HepG2 (cell line): ENCODE data around the gene GALNTL6. TPM values are rescaled to one million over a fixed set of nuclear protein-coding genes. Genes with fewer than 3 reads are reported as not detected.

Experiments
- ATAC-seq: fragments of 200-7000 bp; cut with Tn5 transposase; 3 replicates; pipeline ENCODE4 v1.9.1; 2020; ENCODE audit warnings: mild to moderate bottlenecking, moderate library complexity
- BruUV-seq: library from RNA; stranded (reverse); fragments of 400-500 nt; replicated peaks from 2 replicates; lab custom pipeline; 2021; lab: Mats Ljungman, UMichigan
- CTCF ChIA-PET: fragments of 300-600 bp; formaldehyde crosslinking; extraction: SDS; loops from one replicate; lab custom pipeline; 2021; ENCODE audit warnings: low total read pairs, inconsistent platforms, low intra/inter-chr PET ratio; lab: Yijun Ruan, JAX
- POLR2A ChIA-PET: fragments of 350-600 bp; sonication (Branson Sonifier 250); formaldehyde crosslinking; loops from one replicate; lab custom pipeline; 2020; ENCODE audit warnings: antibody characterized with exemption, inconsistent platforms; lab: Yijun Ruan, JAX
- DNase-seq: peaks from one replicate; pipeline ENCODE4 v3.0.0-alpha.2; 2015; ENCODE audit warnings: low spot score
- FAIRE-seq: peaks from 3 replicates; lab custom pipeline; 2011; peaks lifted over from hg19 to GRCh38; lab: Jason Lieb, UNC
- H2AFZ ChIP-seq: one replicate; pipeline ENCODE4 v1.6.1; 2011; ENCODE audit warnings: low read length, inconsistent platforms
- H3K27ac ChIP-seq: fragments of 300-600 bp; 3 replicates; pipeline ENCODE4 v1.8.0; 2011; ENCODE audit warnings: mixed run types, mild to moderate bottlenecking, mixed read lengths, low read length, inconsistent platforms; ENCODE audit not compliant: insufficient read depth; ENCODE audit errors: extremely low read length
- H3K27me3 ChIP-seq, 2 experiments: fragments of 200-600 bp in 1 of 2; 2 replicates in 1 of 2; 3 replicates in 1 of 2; pipeline versions ENCODE4 v1.6.0 to v1.8.0; 2011; ENCODE audit warnings: low read length in 2 of 2, mild to moderate bottlenecking in 2 of 2, moderate library complexity in 2 of 2, inconsistent platforms in 1 of 2; ENCODE audit not compliant: insufficient read depth in 2 of 2, control insufficient read depth in 1 of 2
- H3K36me3 ChIP-seq, 2 experiments: fragments of 200-600 bp in 1 of 2; replicated peaks in 1 of 2; 2 replicates in 1 of 2; 3 replicates in 1 of 2; pipeline versions ENCODE4 v1.5.1 to v1.8.0; 2011; ENCODE audit warnings: low read length in 2 of 2, inconsistent platforms in 1 of 2; ENCODE audit not compliant: insufficient read depth in 2 of 2, control insufficient read depth in 1 of 2
- H3K4me1 ChIP-seq: 2 replicates; pipeline ENCODE4 v1.5.1; 2012; ENCODE audit warnings: low read length, inconsistent platforms; ENCODE audit not compliant: insufficient read depth
- H3K4me2 ChIP-seq: 2 replicates; pipeline ENCODE4 v1.6.0; 2011; ENCODE audit warnings: low read depth, low read length, inconsistent platforms
- H3K4me3 ChIP-seq, 3 experiments: fragments of 200-600 bp in 1 of 3; sonication (generic), shearing (Covaris generic) in 1 of 3; replicated peaks in 1 of 3; 2 replicates each; pipeline ENCODE4 v1.5.1; 2011 to 2016; ENCODE audit warnings: low read length in 3 of 3, inconsistent platforms in 2 of 3, low read depth in 2 of 3, mild to moderate bottlenecking in 2 of 3, control low read depth in 1 of 3, mixed read lengths in 1 of 3; ENCODE audit not compliant: insufficient read depth in 1 of 3
- H3K79me2 ChIP-seq: one replicate; pipeline ENCODE4 v1.6.1; 2011; ENCODE audit warnings: low read length, inconsistent platforms; ENCODE audit not compliant: insufficient read depth
- H3K9ac ChIP-seq: 2 replicates; pipeline ENCODE4 v1.6.0; 2011; ENCODE audit warnings: mild to moderate bottlenecking, low read depth, low read length, inconsistent platforms; ENCODE audit not compliant: insufficient read depth
- H3K9me3 ChIP-seq: 2 replicates; pipeline ENCODE4 v1.5.1; 2012; ENCODE audit warnings: mild to moderate bottlenecking, low read length
- H4K20me1 ChIP-seq: 2 replicates; pipeline ENCODE4 v1.6.0; 2011; ENCODE audit warnings: inconsistent platforms, mild to moderate bottlenecking, low read length, moderate library complexity; ENCODE audit not compliant: insufficient read depth
- CEBPB ChIP-seq: IDR thresholded peaks from 2 replicates; pipeline ENCODE4 v1.6.1; 2011; ENCODE audit warnings: low read depth, low read length, improper control_type of control experiment, borderline replicate concordance
- CEBPG ChIP-seq: IDR thresholded peaks from 2 replicates; pipeline ENCODE4 v1.6.1; 2016
- POLR2A ChIP-seq, 2 experiments: IDR thresholded peaks; 2 replicates each; pipeline ENCODE4 v1.6.1; 2011; ENCODE audit warnings: low read depth in 2 of 2, low read length in 2 of 2, mild to moderate bottlenecking in 1 of 2, moderate library complexity in 1 of 2; ENCODE audit not compliant: insufficient read depth in 1 of 2
- RFX3 ChIP-seq: IDR thresholded peaks from 2 replicates; pipeline ENCODE4 v1.6.1; 2016; ENCODE audit warnings: missing biosample characterization, missing genetic modification reagents
- ZNF331 ChIP-seq: sonication (generic); formaldehyde crosslinking; IDR thresholded peaks from 2 replicates; pipeline ENCODE4 v1.4.0; 2020; ENCODE audit warnings: missing genetic modification reagents
- ZNF496 ChIP-seq: sonication (generic); formaldehyde crosslinking; IDR thresholded peaks from 2 replicates; pipeline ENCODE4 v1.8.1; 2023; ENCODE audit warnings: mild to moderate bottlenecking, moderate library complexity, missing genetic modification reagents; ENCODE audit not compliant: insufficient replicate concordance
- ZNF564 ChIP-seq: sonication (generic); formaldehyde crosslinking; IDR thresholded peaks from 2 replicates; pipeline ENCODE4 v1.8.1; 2023; ENCODE audit warnings: mild to moderate bottlenecking, missing genetic modification reagents
- WGBS: methylation state at CpG from one replicate; pipeline ENCODE4 v1.1.6; 2017; ENCODE audit warnings: low lambda C conversion rate; 5-methylcytosine and 5-hydroxymethylcytosine counted together
- in situ Hi-C: cut with HindIII; loops from 2 replicates; pipeline ENCODE4 v1.10.0; 2017; ENCODE audit warnings: low pct_unique_long_range_greater_than_20kb; ENCODE audit not compliant: extremely low pct_ligation_motif_present
- intact Hi-C: fragments of 100-400 bp; cut with micrococcal nuclease; formaldehyde crosslinking; loops from one replicate; pipeline ENCODE4 v1.10.0; 2022; ENCODE audit not compliant: unreplicated experiment
- polyA plus RNA-seq, 8 experiments: library from polyadenylated mRNA; depleted of rRNA in 3 of 8; stranded (reverse) in 7 of 8; unstranded in 1 of 8; fragments of >200 nt; fragmentation: Illumina TruSeq in 4 of 8; extraction: Trizol in 4 of 8; gene quantifications; 2 replicates each; pipeline versions ENCODE4 v1.2.1 to v1.2.3, GENCODE V29; 2011 to 2016; ENCODE audit warnings: low read depth in 4 of 8, missing spikeins in 1 of 8, mixed read lengths in 1 of 8; ENCODE audit not compliant: insufficient read depth in 1 of 8
- total RNA-seq, 5 experiments: library from RNA; depleted of rRNA; stranded (reverse); fragments of >200 nt; fragmentation: Illumina TruSeq; extraction: Trizol; gene quantifications; 2 replicates each; pipeline ENCODE4 v1.2.3, GENCODE V29; 2016; ENCODE audit warnings: low read depth in 1 of 5
- TF ChIP-seq, protein P1 (sequence below): sonication (generic); formaldehyde crosslinking; IDR thresholded peaks from 2 replicates; pipeline ENCODE4 v1.9.0; 2021; ENCODE audit warnings: mild to moderate bottlenecking, missing genetic modification reagents

The GALNTL6 gene
- total and polyA plus RNA-seq, 2 of the 13 experiments (the other 11 are each of a cell fraction or from before 2014, with no cell fraction given) = not detected

DNA sequence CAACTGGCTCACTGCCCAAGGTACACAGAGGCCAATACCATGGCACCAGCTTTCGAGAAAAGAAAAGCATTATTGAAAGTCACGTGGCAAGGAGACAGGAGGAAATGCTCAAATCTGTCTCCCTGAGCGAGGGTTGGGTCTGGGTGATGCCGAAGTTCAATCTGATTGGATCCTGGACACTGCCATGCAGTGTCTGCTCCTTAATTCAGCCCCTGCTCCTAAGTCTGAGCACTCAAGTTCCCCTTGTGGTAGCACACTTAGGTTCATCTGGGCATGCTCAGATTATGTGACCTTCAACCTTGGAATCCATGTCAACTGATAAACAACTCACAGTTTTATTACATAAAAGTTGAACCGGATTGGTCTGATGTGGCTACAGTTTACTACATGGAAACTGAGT is 842.9 kb downstream of the GALNTL6 start:
- ATAC-seq (no peak), FAIRE-seq (no peak), DNase-seq (no peak)
- H3K4me2 ChIP-seq = no peak overlapping the region
- TF ChIP-seq CEBPG (no peak), RFX3 (CRISPR knock-in tag) (no peak), ZNF331 (no peak), ZNF496 (CRISPR knock-in tag) (no peak), ZNF564 (CRISPR knock-in tag) (no peak)
- POLR2A ChIA-PET = no interaction called here
- intact Hi-C loops (no loop called here), in situ Hi-C loops (no loop called here)
- no peaks in the 10 kb centered on the region for H3K27me3 ChIP-seq
- no TSS peak for BruUV-seq
- no peak overlapping the region for H2AFZ ChIP-seq
- no peaks in the 10 kb centered on the region for H3K79me2 ChIP-seq
- no peak overlapping the region for H3K4me3 ChIP-seq
- 11% methylated on average over 5 of the region's 5 CpGs for WGBS
- CTCF ChIA-PET = no interaction called here
- H4K20me1 ChIP-seq = no peaks in the 10 kb centered on the region
- H3K27ac ChIP-seq = no peak overlapping the region
- H3K9ac ChIP-seq = no peak overlapping the region
- H3K9me3 ChIP-seq = peaks cover 46% of the 10 kb centered on the region
- no peaks in the 10 kb centered on the region for H3K36me3 ChIP-seq
- H3K4me1 ChIP-seq = no peaks in the 10 kb centered on the region

DNA sequence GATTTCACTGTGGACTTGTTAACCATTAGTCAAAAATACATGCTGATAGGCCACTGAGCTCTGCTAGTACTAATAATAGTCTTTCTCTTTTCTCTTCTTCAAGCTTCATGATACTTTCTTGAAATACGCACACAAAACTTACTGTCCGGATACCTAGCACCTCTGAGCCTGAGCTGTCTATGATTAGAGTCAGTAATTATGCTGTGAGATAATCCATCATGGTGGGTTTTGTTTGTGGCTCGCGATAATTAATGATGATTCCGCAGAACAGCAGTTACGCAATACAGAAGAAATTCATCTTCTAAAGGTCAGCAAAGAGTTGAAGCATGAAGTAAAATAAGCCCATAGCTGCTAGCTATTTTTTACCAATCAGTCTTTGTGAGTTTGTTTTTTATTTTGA is 843.9 kb downstream of the GALNTL6 start:
- 91% methylated on average over 6 of the region's 6 CpGs for WGBS
- no peak overlapping the region for H3K4me2 ChIP-seq
- POLR2A ChIA-PET = no interaction called here

More for the DNA sequence above, 843.9 kb downstream of the GALNTL6 start:
- Histone ChIP-seq H3K9me3 (peaks cover 37% of the 10 kb centered on the region), H3K79me2 (no peaks in the 10 kb centered on the region), H3K4me1 (no peaks in the 10 kb centered on the region), H3K9ac (no peak overlapping the region), H2AFZ (no peak overlapping the region), H3K27ac (no peak overlapping the region), H3K36me3 (no peaks in the 10 kb centered on the region), H3K4me3 (no peak overlapping the region), H4K20me1 (no peaks in the 10 kb centered on the region), H3K27me3 (no peaks in the 10 kb centered on the region)
- DNase-seq (no peak), FAIRE-seq (no peak), ATAC-seq (no peak)
- intact Hi-C loops = no loop called here
- BruUV-seq = no TSS peak
- TF ChIP-seq POLR2A (IDR thresholded peaks at IDR 0.05; ENCODE audit: insufficient read depth in 1 of 2, low read depth in 2 of 2, low read length in 2 of 2) (no peak), CEBPB (peak; percentile 69)
- TF ChIP-seq, protein P1, sequence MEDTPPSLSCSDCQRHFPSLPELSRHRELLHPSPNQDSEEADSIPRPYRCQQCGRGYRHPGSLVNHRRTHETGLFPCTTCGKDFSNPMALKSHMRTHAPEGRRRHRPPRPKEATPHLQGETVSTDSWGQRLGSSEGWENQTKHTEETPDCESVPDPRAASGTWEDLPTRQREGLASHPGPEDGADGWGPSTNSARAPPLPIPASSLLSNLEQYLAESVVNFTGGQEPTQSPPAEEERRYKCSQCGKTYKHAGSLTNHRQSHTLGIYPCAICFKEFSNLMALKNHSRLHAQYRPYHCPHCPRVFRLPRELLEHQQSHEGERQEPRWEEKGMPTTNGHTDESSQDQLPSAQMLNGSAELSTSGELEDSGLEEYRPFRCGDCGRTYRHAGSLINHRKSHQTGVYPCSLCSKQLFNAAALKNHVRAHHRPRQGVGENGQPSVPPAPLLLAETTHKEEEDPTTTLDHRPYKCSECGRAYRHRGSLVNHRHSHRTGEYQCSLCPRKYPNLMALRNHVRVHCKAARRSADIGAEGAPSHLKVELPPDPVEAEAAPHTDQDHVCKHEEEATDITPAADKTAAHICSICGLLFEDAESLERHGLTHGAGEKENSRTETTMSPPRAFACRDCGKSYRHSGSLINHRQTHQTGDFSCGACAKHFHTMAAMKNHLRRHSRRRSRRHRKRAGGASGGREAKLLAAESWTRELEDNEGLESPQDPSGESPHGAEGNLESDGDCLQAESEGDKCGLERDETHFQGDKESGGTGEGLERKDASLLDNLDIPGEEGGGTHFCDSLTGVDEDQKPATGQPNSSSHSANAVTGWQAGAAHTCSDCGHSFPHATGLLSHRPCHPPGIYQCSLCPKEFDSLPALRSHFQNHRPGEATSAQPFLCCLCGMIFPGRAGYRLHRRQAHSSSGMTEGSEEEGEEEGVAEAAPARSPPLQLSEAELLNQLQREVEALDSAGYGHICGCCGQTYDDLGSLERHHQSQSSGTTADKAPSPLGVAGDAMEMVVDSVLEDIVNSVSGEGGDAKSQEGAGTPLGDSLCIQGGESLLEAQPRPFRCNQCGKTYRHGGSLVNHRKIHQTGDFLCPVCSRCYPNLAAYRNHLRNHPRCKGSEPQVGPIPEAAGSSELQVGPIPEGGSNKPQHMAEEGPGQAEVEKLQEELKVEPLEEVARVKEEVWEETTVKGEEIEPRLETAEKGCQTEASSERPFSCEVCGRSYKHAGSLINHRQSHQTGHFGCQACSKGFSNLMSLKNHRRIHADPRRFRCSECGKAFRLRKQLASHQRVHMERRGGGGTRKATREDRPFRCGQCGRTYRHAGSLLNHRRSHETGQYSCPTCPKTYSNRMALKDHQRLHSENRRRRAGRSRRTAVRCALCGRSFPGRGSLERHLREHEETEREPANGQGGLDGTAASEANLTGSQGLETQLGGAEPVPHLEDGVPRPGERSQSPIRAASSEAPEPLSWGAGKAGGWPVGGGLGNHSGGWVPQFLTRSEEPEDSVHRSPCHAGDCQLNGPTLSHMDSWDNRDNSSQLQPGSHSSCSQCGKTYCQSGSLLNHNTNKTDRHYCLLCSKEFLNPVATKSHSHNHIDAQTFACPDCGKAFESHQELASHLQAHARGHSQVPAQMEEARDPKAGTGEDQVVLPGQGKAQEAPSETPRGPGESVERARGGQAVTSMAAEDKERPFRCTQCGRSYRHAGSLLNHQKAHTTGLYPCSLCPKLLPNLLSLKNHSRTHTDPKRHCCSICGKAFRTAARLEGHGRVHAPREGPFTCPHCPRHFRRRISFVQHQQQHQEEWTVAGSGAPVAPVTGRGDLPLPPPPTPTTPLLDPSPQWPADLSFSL (CRISPR knock-in tag) = no peak
- CTCF ChIA-PET = no interaction called here
- in situ Hi-C loops = no loop called here
